VCaP (cell line): Measurements from ENCODE around the gene NHSL2.

Source experiments
- H3K27ac ChIP-seq: fragments of 450-650 bp; 2 replicates; pipeline ENCODE4 v1.5.1; 2017
- CTCF ChIP-seq: fragments of 450-650 bp; conservative IDR thresholded peaks from 2 replicates; pipeline ENCODE4 v1.5.1; 2017; ENCODE audit warnings: mild to moderate bottlenecking, moderate library complexity

NHSL2 gene

GRCh38 chrX:72045141-72045540 lies 134.5 kb downstream of the NHSL2 start:
- TF ChIP-seq CTCF, result no peak
- H3K27ac ChIP-seq, result peak overlapping the region; percentile 82

GRCh38 chrX:72045552-72046277 lies 135.1 kb downstream of the NHSL2 start:
- peak overlapping the region; percentile 82 for H3K27ac ChIP-seq

GRCh38 chrX:72046447-72046846 lies 135.8 kb downstream of the NHSL2 start:
- peak overlapping the region; percentile 82 for H3K27ac ChIP-seq
- no peak for TF ChIP-seq CTCF

More at GRCh38 chrX:72045552-72046277, 135.1 kb downstream of the NHSL2 start:
- TF ChIP-seq CTCF, result no peak

- peak; percentile 34 for TF ChIP-seq CTCF
- no peak overlapping the region for H3K27ac ChIP-seq
These were observed 138.1 kb downstream of the NHSL2 start for GRCh38 chrX:72048510-72049455.

- TF ChIP-seq CTCF, result no peak
These were observed 139.4 kb downstream of the NHSL2 start for GRCh38 chrX:72050011-72050410.

GRCh38 chrX:72051589-72051988 lies 140.9 kb downstream of the NHSL2 start:
- no peak overlapping the region for H3K27ac ChIP-seq
- no peak for TF ChIP-seq CTCF

More at GRCh38 chrX:72050011-72050410, 139.4 kb downstream of the NHSL2 start:
- H3K27ac ChIP-seq, result no peak overlapping the region

GRCh38 chrX:72052415-72053090 lies 141.9 kb downstream of the NHSL2 start:
- H3K27ac ChIP-seq, result no peak overlapping the region
- TF ChIP-seq CTCF, result no peak
